NT2/D1 (cell line): ENCODE results near the gene TLR10.

ENCODE experiments used
- SUZ12 ChIP-seq: IDR thresholded peaks from 2 replicates; pipeline ENCODE4 v1.6.1; 2011; ENCODE audit not compliant: insufficient read length, insufficient read depth; ENCODE audit errors: extremely low read depth
- ZNF274 ChIP-seq: IDR thresholded peaks from 2 replicates; pipeline ENCODE4 v1.6.1; 2011; ENCODE audit warnings: mild to moderate bottlenecking, low read depth, low read length

- no peak for TF ChIP-seq ZNF274
- no peak for TF ChIP-seq SUZ12
Observed at GRCh38 chr4:38821739-38822138, 38.9 kb upstream of the TLR10 start.
